ENCODE measurements around the gene NFAM1.

NFAM1 gene

GRCh38 chr22:42385696-42386095 is 46.5 kb downstream of the NFAM1 start:
- Histone ChIP-seq H3K9me3 (ENCODE audit: control insufficient read depth, insufficient read depth, low read depth, low read length) (no peaks in the 10 kb centered on the region), H3K36me3 (ENCODE audit: control insufficient read depth in 2 of 2, insufficient read depth in 1 of 2, low read length in 2 of 2) (no peaks in the 10 kb centered on the region), H3K4me3 (ENCODE audit: low read depth, low read length) (no peak overlapping the region), H3K27ac (ENCODE audit: extremely low read depth, low read depth, low read length) (no peak overlapping the region), H3K4me1 (ENCODE audit: control insufficient read depth, insufficient read depth, low read length) (no peaks in the 10 kb centered on the region)
- POLR2A ChIA-PET, result interaction anchor here (0.7 kb wide), 1 partner anchor 8 kb away, joined by 3 read pairs; no protein-coding TSS in a partner anchor
- CTCF ChIA-PET, result no interaction called here
- TF ChIP-seq KLF10 (tag by site-specific recombination; IDR thresholded peaks at IDR 0.05) (no peak), ZNF776 (tag by site-specific recombination; IDR thresholded peaks at IDR 0.05; ENCODE audit: borderline replicate concordance) (no peak), FEZF1 (tag by site-specific recombination; IDR thresholded peaks at IDR 0.05) (no peak), ZNF600 (tag by site-specific recombination; IDR thresholded peaks at IDR 0.05) (no peak), ZNF146 (tag by site-specific recombination; IDR thresholded peaks at IDR 0.05) (no peak), ZIC2 (tag by site-specific recombination; IDR thresholded peaks at IDR 0.05) (no peak), ZNF704 (tag by site-specific recombination; IDR thresholded peaks at IDR 0.05) (no peak), ZNF837 (tag by site-specific recombination; IDR thresholded peaks at IDR 0.05) (no peak), ZSCAN5A (tag by site-specific recombination; IDR thresholded peaks at IDR 0.05) (no peak), ZBTB11 (tag by site-specific recombination; conservative IDR thresholded peaks at IDR 0.05; ENCODE audit: low read depth) (no peak), ZNF548 (tag by site-specific recombination; IDR thresholded peaks at IDR 0.05) (no peak), ZFP3 (tag by site-specific recombination; IDR thresholded peaks at IDR 0.05; ENCODE audit: low read depth) (no peak), ZEB2 (tag by site-specific recombination; IDR thresholded peaks at IDR 0.05) (no peak), ZNF670 (tag by site-specific recombination; IDR thresholded peaks at IDR 0.05; ENCODE audit: low read depth) (no peak), ZNF174 (tag by site-specific recombination; IDR thresholded peaks at IDR 0.05) (no peak), ZFP69B (tag by site-specific recombination; IDR thresholded peaks at IDR 0.05) (no peak), MYNN (tag by site-specific recombination; IDR thresholded peaks at IDR 0.05; ENCODE audit: borderline replicate concordance) (no peak)

- Histone ChIP-seq H3K36me3 (ENCODE audit: control insufficient read depth in 2 of 2, insufficient read depth in 1 of 2, low read length in 2 of 2) (no peaks in the 10 kb centered on the region), H3K4me1 (ENCODE audit: control insufficient read depth, insufficient read depth, low read length) (no peaks in the 10 kb centered on the region), H3K27ac (ENCODE audit: extremely low read depth, low read depth, low read length) (no peak overlapping the region), H3K4me3 (ENCODE audit: low read depth, low read length) (no peak overlapping the region), H3K9me3 (ENCODE audit: control insufficient read depth, insufficient read depth, low read depth, low read length) (no peaks in the 10 kb centered on the region)
- CTCF ChIA-PET, result interaction anchor here (0.6 kb wide), 1 partner anchor 489 kb away, joined by 3 read pairs; no protein-coding TSS in a partner anchor
- POLR2A ChIA-PET, result no interaction called here
- TF ChIP-seq ZNF423 (tag by site-specific recombination; IDR thresholded peaks at IDR 0.05), result no peak
- no peak for TF ChIP-seq ZNF398 (tag by site-specific recombination; IDR thresholded peaks at IDR 0.05)
- no peak for TF ChIP-seq ZBTB11 (tag by site-specific recombination; conservative IDR thresholded peaks at IDR 0.05; ENCODE audit: low read depth)
- no peak for TF ChIP-seq GFI1B (tag by site-specific recombination; IDR thresholded peaks at IDR 0.05)
- no peak for TF ChIP-seq ZNF10 (tag by site-specific recombination; IDR thresholded peaks at IDR 0.05)
- no peak for TF ChIP-seq GLIS1 (tag by site-specific recombination; IDR thresholded peaks at IDR 0.05)
- TF ChIP-seq GLIS2 (tag by site-specific recombination; IDR thresholded peaks at IDR 0.05), result no peak
- TF ChIP-seq ZNF184 (tag by site-specific recombination; IDR thresholded peaks at IDR 0.05), result no peak
- no peak for TF ChIP-seq ZFHX2 (tag by site-specific recombination; conservative IDR thresholded peaks at IDR 0.05)
- TF ChIP-seq ZNF391 (tag by site-specific recombination; IDR thresholded peaks at IDR 0.05; ENCODE audit: borderline replicate concordance, low read depth), result no peak
These were observed 47.7 kb downstream of the NFAM1 start for GRCh38 chr22:42384506-42384905.

All from HEK293 (cell line).